ENCODE results near the gene PLAGL1. TPM values are rescaled to one million over a fixed set of nuclear protein-coding genes. Genes with fewer than 3 reads are reported as not detected.

The PLAGL1 gene
- total RNA-seq, 1 experiment from 2014 or later: 24.3 TPM

GRCh38 chr6:143912671-143913070 is 95.4 kb downstream of the PLAGL1 start:
- TF ChIP-seq SIN3A (IDR thresholded peaks at IDR 0.05; ENCODE audit: borderline replicate concordance, insufficient read depth, low read depth, low read length) (no peak), POLR2AphosphoS5 (IDR thresholded peaks at IDR 0.05; ENCODE audit: low read depth, low read length) (no peak), REST (IDR thresholded peaks at IDR 0.05; ENCODE audit: insufficient read depth in 1 of 2, low read depth in 2 of 2, low read length in 1 of 2) (no peak)
- in situ Hi-C loops (cut with HindIII; ENCODE audit: low pct_unique_long_range_greater_than_20kb, low sequenced_read_pairs): no loop called here
- no TSS peak for BruUV-seq (replicated peaks)
- Histone ChIP-seq H3K9me3 (ENCODE audit: control insufficient read depth, insufficient read depth, low read depth, low read length) (no peaks in the 10 kb centered on the region), H3K27ac (ENCODE audit: low read length) (no peak overlapping the region), H3K27me3 (ENCODE audit: control insufficient read depth, insufficient read depth, low read length) (no peaks in the 10 kb centered on the region), H3K4me1 (ENCODE audit: control insufficient read depth, insufficient read depth, low read length) (no peaks in the 10 kb centered on the region), H3K4me3 (ENCODE audit: low read depth in 2 of 2, low read length in 2 of 2) (no peak overlapping the region), H3K36me3 (ENCODE audit: control insufficient read depth, insufficient read depth, low read length) (no peaks in the 10 kb centered on the region)
- CTCF ChIA-PET: no interaction called here
- DNase-seq (ENCODE audit: low read depth, low spot score) (no peak), ATAC-seq (no peak)
- POLR2A ChIA-PET: interaction anchor here (0.6 kb wide), 1 partner anchor 11 kb away, joined by 3 read pairs; no protein-coding TSS in a partner anchor
- intact Hi-C loops (cut with micrococcal nuclease; ENCODE audit: unreplicated experiment): no loop called here

- in situ Hi-C loops (cut with HindIII; ENCODE audit: low pct_unique_long_range_greater_than_20kb, low sequenced_read_pairs) (no loop called here), intact Hi-C loops (cut with micrococcal nuclease; ENCODE audit: unreplicated experiment) (no loop called here)
- no peak for TF ChIP-seq CTCF (IDR thresholded peaks at IDR 0.05)
- no peak for TF ChIP-seq SIN3A (IDR thresholded peaks at IDR 0.05; ENCODE audit: borderline replicate concordance, insufficient read depth, low read depth, low read length)
- no peak for TF ChIP-seq TCF7L2 (IDR thresholded peaks at IDR 0.05; ENCODE audit: low read depth, low read length)
- H3K9me3 ChIP-seq (ENCODE audit: control insufficient read depth, insufficient read depth, low read depth, low read length): no peaks in the 10 kb centered on the region
- BruUV-seq (replicated peaks): no TSS peak
- ChIA-PET POLR2A (no interaction called here), CTCF (no interaction called here)
- DNase-seq (ENCODE audit: low read depth, low spot score): no peak
- H3K27me3 ChIP-seq (ENCODE audit: control insufficient read depth, insufficient read depth, low read length): no peaks in the 10 kb centered on the region
- no peaks in the 10 kb centered on the region for H3K36me3 ChIP-seq (ENCODE audit: control insufficient read depth, insufficient read depth, low read length)
- no peak overlapping the region for H3K27ac ChIP-seq (ENCODE audit: low read length)
- H3K4me3 ChIP-seq (ENCODE audit: low read depth in 2 of 2, low read length in 2 of 2): no peak overlapping the region
- ATAC-seq: no peak
- no peaks in the 10 kb centered on the region for H3K4me1 ChIP-seq (ENCODE audit: control insufficient read depth, insufficient read depth, low read length)
These were observed 97.0 kb downstream of the PLAGL1 start for GRCh38 chr6:143911028-143911427.

- Histone ChIP-seq H3K27me3 (ENCODE audit: control insufficient read depth, insufficient read depth, low read length) (no peaks in the 10 kb centered on the region), H3K4me1 (ENCODE audit: control insufficient read depth, insufficient read depth, low read length) (no peaks in the 10 kb centered on the region), H3K36me3 (ENCODE audit: control insufficient read depth, insufficient read depth, low read length) (no peaks in the 10 kb centered on the region), H3K9me3 (ENCODE audit: control insufficient read depth, insufficient read depth, low read depth, low read length) (no peaks in the 10 kb centered on the region), H3K4me3 (ENCODE audit: low read depth in 2 of 2, low read length in 2 of 2) (no peak overlapping the region), H3K27ac (ENCODE audit: low read length) (no peak overlapping the region)
- ChIA-PET CTCF (no interaction called here), POLR2A (interaction anchor here (0.6 kb wide), 1 partner anchor 15 kb away, joined by 3 read pairs; no protein-coding TSS in a partner anchor)
- DNase-seq (ENCODE audit: low read depth, low spot score) (no peak), ATAC-seq (no peak)
- in situ Hi-C loops (cut with HindIII; ENCODE audit: low pct_unique_long_range_greater_than_20kb, low sequenced_read_pairs): no loop called here
- BruUV-seq (replicated peaks): no TSS peak
- intact Hi-C loops (cut with micrococcal nuclease; ENCODE audit: unreplicated experiment): no loop called here
- no peak for TF ChIP-seq CTCF (IDR thresholded peaks at IDR 0.05)
- no peak for TF ChIP-seq REST (IDR thresholded peaks at IDR 0.05; ENCODE audit: insufficient read depth in 1 of 2, low read depth in 2 of 2, low read length in 1 of 2)
- no peak for TF ChIP-seq TCF7L2 (IDR thresholded peaks at IDR 0.05; ENCODE audit: low read depth, low read length)
- TF ChIP-seq SIN3A (IDR thresholded peaks at IDR 0.05; ENCODE audit: borderline replicate concordance, insufficient read depth, low read depth, low read length): no peak
- no peak for TF ChIP-seq POLR2AphosphoS5 (IDR thresholded peaks at IDR 0.05; ENCODE audit: low read depth, low read length)
These were observed 105.2 kb downstream of the PLAGL1 start for GRCh38 chr6:143902827-143903226.
